ENCODE results near the gene CFAP43.

DNA sequence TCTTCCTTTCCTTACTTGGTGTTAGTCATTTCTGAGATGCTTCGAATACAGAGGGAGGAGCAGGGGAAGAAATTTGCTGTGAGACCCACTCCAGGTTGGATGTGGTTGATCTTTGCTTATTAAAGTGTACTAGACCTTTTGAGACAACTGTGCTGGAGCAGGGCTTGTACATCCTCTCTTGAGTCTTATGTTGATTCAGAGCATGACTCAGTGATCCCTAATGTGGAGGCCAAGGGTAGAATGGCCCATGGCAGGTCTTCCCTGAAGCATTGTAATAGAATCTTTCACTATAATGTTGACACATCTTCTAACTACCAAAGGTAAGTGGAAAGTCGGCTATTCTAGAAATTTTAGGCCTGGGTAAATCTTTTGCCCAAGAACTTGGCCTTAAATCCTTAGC is 127.2 kb downstream of the CFAP43 start:
- TF ChIP-seq SPI1 (IDR thresholded peaks at IDR 0.05; ENCODE audit: low read depth, low read length) (no peak), POLR2A (IDR thresholded peaks at IDR 0.05; ENCODE audit: low read depth, low read length) (no peak), TAF1 (IDR thresholded peaks at IDR 0.05; ENCODE audit: low read depth, low read length) (no peak), POLR2AphosphoS5 (IDR thresholded peaks at IDR 0.05; ENCODE audit: low read depth, low read length) (no peak)
